Endothelial cell (in vitro differentiated cells): Measurements from ENCODE around the gene KIF26A. TPM values are rescaled to one million over a fixed set of nuclear protein-coding genes. Genes with fewer than 3 reads are reported as not detected.

ENCODE experiments used
- DNase-seq: peaks from one replicate; pipeline ENCODE4 v3.0.0; 2021; ENCODE audit warnings: low spot score
- H3K27ac Mint-ChIP-seq: one replicate; pipeline ENCODE4 v1.8.0; 2021; ENCODE audit warnings: mixed read lengths, inconsistent platforms; ENCODE audit not compliant: unreplicated experiment
- H3K27me3 Mint-ChIP-seq: one replicate; pipeline ENCODE4 v1.8.0; 2021; ENCODE audit warnings: mild to moderate bottlenecking, moderate library complexity, mixed read lengths, inconsistent platforms; ENCODE audit not compliant: unreplicated experiment
- H3K36me3 Mint-ChIP-seq: one replicate; pipeline ENCODE4 v1.8.0; 2021; ENCODE audit warnings: mild to moderate bottlenecking, low read depth, mixed read lengths, inconsistent platforms; ENCODE audit not compliant: unreplicated experiment
- H3K4me1 Mint-ChIP-seq: one replicate; pipeline ENCODE4 v1.8.0; 2021; ENCODE audit warnings: mild to moderate bottlenecking, mixed read lengths, inconsistent platforms; ENCODE audit not compliant: unreplicated experiment
- H3K4me3 Mint-ChIP-seq: one replicate; pipeline ENCODE4 v1.8.0; 2021; ENCODE audit warnings: mild to moderate bottlenecking, mixed read lengths, inconsistent platforms; ENCODE audit not compliant: unreplicated experiment
- H3K9me3 Mint-ChIP-seq: one replicate; pipeline ENCODE4 v1.8.0; 2021; ENCODE audit warnings: mixed read lengths, inconsistent platforms; ENCODE audit not compliant: unreplicated experiment
- total RNA-seq: library from RNA; stranded (reverse); fragmentation: NEBNext Ultra II Directional; extraction: Animal tissue kit (Norgen Biotek cat#: 25700); gene quantifications from one replicate; pipeline ENCODE4 v1.2.1, GENCODE V29; 2021; ENCODE audit not compliant: unreplicated experiment
- TF ChIP-seq, protein P1 (sequence below): fragments of 200-600 bp; sonication (generic); IDR thresholded peaks from one replicate; pipeline ENCODE4 v1.5.0; 2021; ENCODE audit warnings: antibody characterized with exemption; ENCODE audit not compliant: unreplicated experiment

The KIF26A gene
- total RNA-seq, 1 donor from 2014 or later: 96.9 TPM

GRCh38 chr14:104114421-104115130, 23.8 kb upstream of the KIF26A start:
- TF ChIP-seq, protein P1, sequence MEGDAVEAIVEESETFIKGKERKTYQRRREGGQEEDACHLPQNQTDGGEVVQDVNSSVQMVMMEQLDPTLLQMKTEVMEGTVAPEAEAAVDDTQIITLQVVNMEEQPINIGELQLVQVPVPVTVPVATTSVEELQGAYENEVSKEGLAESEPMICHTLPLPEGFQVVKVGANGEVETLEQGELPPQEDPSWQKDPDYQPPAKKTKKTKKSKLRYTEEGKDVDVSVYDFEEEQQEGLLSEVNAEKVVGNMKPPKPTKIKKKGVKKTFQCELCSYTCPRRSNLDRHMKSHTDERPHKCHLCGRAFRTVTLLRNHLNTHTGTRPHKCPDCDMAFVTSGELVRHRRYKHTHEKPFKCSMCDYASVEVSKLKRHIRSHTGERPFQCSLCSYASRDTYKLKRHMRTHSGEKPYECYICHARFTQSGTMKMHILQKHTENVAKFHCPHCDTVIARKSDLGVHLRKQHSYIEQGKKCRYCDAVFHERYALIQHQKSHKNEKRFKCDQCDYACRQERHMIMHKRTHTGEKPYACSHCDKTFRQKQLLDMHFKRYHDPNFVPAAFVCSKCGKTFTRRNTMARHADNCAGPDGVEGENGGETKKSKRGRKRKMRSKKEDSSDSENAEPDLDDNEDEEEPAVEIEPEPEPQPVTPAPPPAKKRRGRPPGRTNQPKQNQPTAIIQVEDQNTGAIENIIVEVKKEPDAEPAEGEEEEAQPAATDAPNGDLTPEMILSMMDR: no peak
- Mint-ChIP-seq H3K27ac (no peak overlapping the region), H3K4me3 (no peak overlapping the region), H3K27me3 (peaks cover 25% of the 10 kb centered on the region), H3K36me3 (no peaks in the 10 kb centered on the region), H3K4me1 (no peaks in the 10 kb centered on the region), H3K9me3 (no peaks in the 10 kb centered on the region)
- DNase-seq: no peak

DNA sequence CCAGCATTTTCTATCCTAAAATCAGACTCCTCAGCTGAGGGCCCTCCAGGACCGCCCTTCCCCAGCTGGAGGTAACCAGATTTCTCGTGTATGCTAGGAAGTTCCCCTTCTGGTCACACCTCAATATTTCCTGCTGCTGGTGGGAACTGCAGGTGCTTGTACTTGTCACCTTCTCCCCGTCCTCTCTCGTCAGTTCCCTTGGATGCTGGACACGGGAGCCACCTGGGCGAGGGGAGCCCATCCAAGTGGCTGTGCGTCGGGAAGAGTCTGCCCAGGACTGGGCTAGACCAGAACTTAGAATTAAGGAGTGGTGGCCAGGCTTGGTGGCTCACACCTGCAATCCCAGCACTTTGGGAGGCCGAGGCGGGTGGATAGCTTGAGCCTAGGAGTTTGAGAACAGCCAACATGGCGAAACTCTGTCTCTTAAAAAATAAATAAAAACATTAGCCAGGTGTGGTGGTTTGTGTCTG, 23.2 kb upstream of the KIF26A start:
- no peak overlapping the region for H3K27ac Mint-ChIP-seq
- no peaks in the 10 kb centered on the region for H3K9me3 Mint-ChIP-seq
- peaks cover 25% of the 10 kb centered on the region for H3K27me3 Mint-ChIP-seq

GRCh38 chr14:104115691-104116287, 22.6 kb upstream of the KIF26A start:
- no peak for DNase-seq
- Mint-ChIP-seq H3K4me1 (no peaks in the 10 kb centered on the region), H3K27ac (no peak overlapping the region), H3K27me3 (peaks cover 26% of the 10 kb centered on the region), H3K36me3 (no peaks in the 10 kb centered on the region), H3K4me3 (no peak overlapping the region), H3K9me3 (no peaks in the 10 kb centered on the region)
- TF ChIP-seq, protein P1: no peak

More for the DNA sequence above, 23.2 kb upstream of the KIF26A start:
- H3K4me1 Mint-ChIP-seq: no peaks in the 10 kb centered on the region
- H3K4me3 Mint-ChIP-seq: no peak overlapping the region
- TF ChIP-seq, protein P1: no peak
- no peak for DNase-seq
- H3K36me3 Mint-ChIP-seq: no peaks in the 10 kb centered on the region

GRCh38 chr14:104116288-104116755, 22.1 kb upstream of the KIF26A start:
- Mint-ChIP-seq H3K27me3 (peaks cover 30% of the 10 kb centered on the region), H3K9me3 (no peaks in the 10 kb centered on the region), H3K4me1 (no peaks in the 10 kb centered on the region), H3K27ac (no peak overlapping the region), H3K4me3 (no peak overlapping the region), H3K36me3 (no peaks in the 10 kb centered on the region)
- TF ChIP-seq, protein P1: no peak
- DNase-seq: no peak
